Stomach (tissue), 9 donors: Measurements from ENCODE around the gene IL2RG. TPM values are rescaled to one million over a fixed set of nuclear protein-coding genes. Genes with fewer than 3 reads are reported as not detected.

Experiments used
- DNase-seq, 2 donors: peaks; one replicate each; pipeline versions ENCODE4 v3.0.0 to v3.0.0-alpha.2; 2013 to 2019
- H3K27ac ChIP-seq, 5 donors: fragments of 200-600 bp in 4 of 5; sonication (generic) in 4 of 5; one replicate each; pipeline ENCODE4 v1.5.1; 2013 to 2019; ENCODE audit warnings: mild to moderate bottlenecking in 1 of 5, moderate library complexity in 1 of 5
- H3K27me3 ChIP-seq, 3 donors: fragments of 200-600 bp; sonication (generic); one replicate each; pipeline ENCODE4 v1.5.1; 2017 to 2019; ENCODE audit warnings: mixed run types in 1 of 3
- H3K36me3 ChIP-seq, 4 donors: fragments of 200-600 bp; sonication (generic); 1 replicate in 3 of 4; 2 replicates in 1 of 4; pipeline ENCODE4 v1.5.1; 2016 to 2019
- H3K4me1 ChIP-seq, 4 donors: fragments of 200-600 bp; sonication (generic); one replicate each; pipeline ENCODE4 v1.5.1; 2016 to 2019
- H3K4me3 ChIP-seq, 4 donors: fragments of 200-600 bp; sonication (generic) in 3 of 4; one replicate each; pipeline ENCODE4 v1.5.1; 2016 to 2019; ENCODE audit warnings: mild to moderate bottlenecking in 1 of 4
- H3K9me3 ChIP-seq, 4 donors: fragments of 200-600 bp; sonication (generic); one replicate each; pipeline ENCODE4 v1.5.1; 2016 to 2019
- EP300 ChIP-seq: sonication (generic); formaldehyde crosslinking; IDR thresholded peaks from one replicate; pipeline ENCODE4 v1.6.1; 2017; ENCODE audit warnings: antibody characterized with exemption
- POLR2A ChIP-seq, 4 donors: fragments of 450-650 bp; IDR thresholded peaks; one replicate each; pipeline ENCODE4 v1.6.1; 2016; ENCODE audit warnings: antibody characterized with exemption in 4 of 4, control low read depth in 2 of 4, mild to moderate bottlenecking in 1 of 4, moderate library complexity in 1 of 4
- POLR2AphosphoS5 ChIP-seq, 3 donors: sonication (generic); formaldehyde crosslinking; IDR thresholded peaks; one replicate each; pipeline ENCODE4 v1.6.1; 2016; ENCODE audit warnings: antibody characterized with exemption in 3 of 3
- WGBS, 5 donors: extraction: QIAGEN DNeasy Blood & Tissue Kit in 3 of 5; methylation state at CpG; one replicate each; pipeline versions ENCODE4 v1.1.5 to v1.1.7; 2013 to 2018; 5-methylcytosine and 5-hydroxymethylcytosine counted together
- intact Hi-C: fragments of 100-400 bp; cut with DNase I; formaldehyde crosslinking; loops from one replicate; pipeline ENCODE4 v1.15.1; 2023; ENCODE audit warnings: low total_unique reads
- polyA plus RNA-seq, 3 donors: library from polyadenylated mRNA; stranded (reverse); fragments of 200-250 nt; gene quantifications; one replicate each; pipeline ENCODE4 v1.2.3, GENCODE V29; 2013
- total RNA-seq, 5 donors: library from RNA; depleted of rRNA; stranded (reverse); fragments of >200 nt; gene quantifications; one replicate each; pipeline versions ENCODE4 v1.1.0 to v1.2.3, GENCODE V29; 2014 to 2016
- TF ChIP-seq, protein P1 (sequence below), 7 experiments: fragments of 450-650 bp in 4 of 7; fragments of 200-600 bp in 3 of 7; sonication (generic) in 3 of 7; IDR thresholded peaks; one replicate each; pipeline ENCODE4 v1.5.1; 2016 to 2019; ENCODE audit warnings: antibody characterized with exemption in 7 of 7, control low read depth in 2 of 7, mild to moderate bottlenecking in 1 of 7
- donor health status: healthy with polysubstance abuse.
- donor health status: Bipolar disorder and iron deficiency.
- donor health status: healthy.

Gene IL2RG
- total and polyA plus RNA-seq, 8 donors = 0.89 to 11.2 (median 9.0) TPM

DNA sequence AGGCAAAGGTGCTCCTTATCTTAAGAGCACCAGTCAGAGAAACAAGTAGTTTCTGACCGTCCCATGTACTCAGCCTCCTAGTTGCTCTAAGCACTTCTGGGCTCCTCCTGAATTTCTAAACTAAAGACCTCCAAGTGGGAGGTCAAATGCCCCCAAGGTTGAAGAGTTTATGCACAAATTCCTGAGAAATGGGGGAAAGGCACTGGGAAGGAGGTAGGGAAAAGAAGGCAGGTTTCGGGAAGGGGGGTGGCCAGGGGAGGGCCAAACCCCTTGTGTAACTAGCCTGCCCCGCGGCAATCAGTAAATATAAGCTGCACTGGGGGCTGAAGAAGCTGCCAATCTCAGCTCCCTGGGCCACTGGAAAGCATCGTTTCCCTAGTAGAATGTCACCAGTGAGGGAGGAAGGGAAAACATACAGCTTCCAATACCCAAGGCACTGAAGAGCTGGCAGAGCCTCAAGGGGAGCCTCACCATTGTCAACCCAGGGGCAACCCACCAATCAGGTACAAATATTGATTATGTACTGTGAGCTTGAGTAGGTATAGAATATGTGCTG is 12.3 kb downstream of the IL2RG start:
- peaks cover 0 to 7% (median 0%) of the 10 kb centered on the region in 4 donors for H3K36me3 ChIP-seq
- H3K4me1 ChIP-seq = peaks cover 4 to 39% (median 24%) of the 10 kb centered on the region in 4 donors
- no peaks in the 10 kb centered on the region for H3K27me3 ChIP-seq
- WGBS, 5 donors = 35 to 63% (median 43%) methylated on average over 5 of the region's 5 CpGs
- no peaks in the 10 kb centered on the region for H3K9me3 ChIP-seq
- H3K4me3 ChIP-seq = no peak overlapping the region
- intact Hi-C loops = no loop called here
- no peak overlapping the region for H3K27ac ChIP-seq
- peak in 1 of 2 donors; percentile 9 for DNase-seq
- TF ChIP-seq POLR2AphosphoS5 (IDR thresholded peaks at IDR 0.05) (no peak), EP300 (no peak)
- TF ChIP-seq, protein P1, sequence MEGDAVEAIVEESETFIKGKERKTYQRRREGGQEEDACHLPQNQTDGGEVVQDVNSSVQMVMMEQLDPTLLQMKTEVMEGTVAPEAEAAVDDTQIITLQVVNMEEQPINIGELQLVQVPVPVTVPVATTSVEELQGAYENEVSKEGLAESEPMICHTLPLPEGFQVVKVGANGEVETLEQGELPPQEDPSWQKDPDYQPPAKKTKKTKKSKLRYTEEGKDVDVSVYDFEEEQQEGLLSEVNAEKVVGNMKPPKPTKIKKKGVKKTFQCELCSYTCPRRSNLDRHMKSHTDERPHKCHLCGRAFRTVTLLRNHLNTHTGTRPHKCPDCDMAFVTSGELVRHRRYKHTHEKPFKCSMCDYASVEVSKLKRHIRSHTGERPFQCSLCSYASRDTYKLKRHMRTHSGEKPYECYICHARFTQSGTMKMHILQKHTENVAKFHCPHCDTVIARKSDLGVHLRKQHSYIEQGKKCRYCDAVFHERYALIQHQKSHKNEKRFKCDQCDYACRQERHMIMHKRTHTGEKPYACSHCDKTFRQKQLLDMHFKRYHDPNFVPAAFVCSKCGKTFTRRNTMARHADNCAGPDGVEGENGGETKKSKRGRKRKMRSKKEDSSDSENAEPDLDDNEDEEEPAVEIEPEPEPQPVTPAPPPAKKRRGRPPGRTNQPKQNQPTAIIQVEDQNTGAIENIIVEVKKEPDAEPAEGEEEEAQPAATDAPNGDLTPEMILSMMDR (IDR thresholded peaks at IDR 0.05) = no peak

DNA sequence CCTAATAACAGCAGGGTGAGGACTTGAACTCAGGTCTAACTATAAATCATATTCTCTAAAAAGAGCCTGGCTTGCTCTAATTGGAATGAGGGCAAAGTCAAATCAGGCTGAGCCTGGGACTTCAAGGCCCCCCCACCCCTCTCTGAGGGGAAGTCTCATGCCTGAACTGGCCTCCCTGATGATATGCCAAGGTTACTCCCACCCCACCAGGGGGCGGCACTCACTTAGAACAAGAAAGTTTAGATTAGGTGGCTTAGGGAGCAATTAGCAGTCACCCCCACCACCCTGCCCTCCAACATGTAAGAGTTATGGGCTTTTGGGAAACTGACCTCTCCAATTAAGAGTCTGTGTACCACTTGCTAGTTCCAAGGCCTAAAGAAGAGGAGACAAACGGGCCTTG is 13.1 kb downstream of the IL2RG start:
- Histone ChIP-seq H3K36me3 (peaks cover 0 to 7% (median 0%) of the 10 kb centered on the region in 4 donors), H3K27me3 (no peaks in the 10 kb centered on the region), H3K4me3 (no peak overlapping the region), H3K27ac (no peak overlapping the region), H3K4me1 (peaks cover 0 to 32% (median 21%) of the 10 kb centered on the region in 4 donors), H3K9me3 (no peaks in the 10 kb centered on the region)
- TF ChIP-seq POLR2AphosphoS5 (IDR thresholded peaks at IDR 0.05) (no peak), POLR2A (IDR thresholded peaks at IDR 0.05) (no peak), EP300 (no peak)
- TF ChIP-seq, protein P1 (IDR thresholded peaks at IDR 0.05) = peak in 3 of 7 experiments; percentile 29 to 58 (median 36)
- peak; percentile 60 to 78 for DNase-seq
- intact Hi-C loops = no loop called here
- 7 to 25% (median 13%) methylated on average over 2 of the region's 2 CpGs for WGBS, 5 donors

DNA sequence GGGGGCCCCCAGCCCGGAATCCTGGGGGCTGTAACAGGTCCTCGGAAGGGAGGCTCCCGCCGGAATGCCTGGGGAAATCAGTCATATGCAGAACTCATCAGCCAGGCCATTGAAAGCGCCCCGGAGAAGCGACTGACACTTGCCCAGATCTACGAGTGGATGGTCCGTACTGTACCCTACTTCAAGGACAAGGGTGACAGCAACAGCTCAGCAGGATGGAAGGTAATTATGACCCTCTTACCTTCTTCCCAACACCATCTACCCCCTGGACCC is 14.7 kb downstream of the IL2RG start:
- Histone ChIP-seq H3K27ac (peak overlapping the region in 3 of 5 donors; percentile 67 to 85 (median 80)), H3K4me3 (peak overlapping the region; percentile 49 to 59 (median 55)), H3K36me3 (peaks cover 0 to 7% (median 0%) of the 10 kb centered on the region in 4 donors), H3K4me1 (peaks cover 0 to 27% (median 21%) of the 10 kb centered on the region in 4 donors), H3K27me3 (no peaks in the 10 kb centered on the region), H3K9me3 (no peaks in the 10 kb centered on the region)
- intact Hi-C loops = no loop called here
- WGBS, 5 donors = 2 to 33% (median 4%) methylated on average over 5 to 9 of the region's 9 CpGs
- DNase-seq = peak in 1 of 2 donors; percentile 14
- TF ChIP-seq EP300 = no peak
- no peak for TF ChIP-seq POLR2AphosphoS5 (IDR thresholded peaks at IDR 0.05)
- TF ChIP-seq, protein P1 (IDR thresholded peaks at IDR 0.05) = no peak
- no peak for TF ChIP-seq POLR2A (IDR thresholded peaks at IDR 0.05)

DNA sequence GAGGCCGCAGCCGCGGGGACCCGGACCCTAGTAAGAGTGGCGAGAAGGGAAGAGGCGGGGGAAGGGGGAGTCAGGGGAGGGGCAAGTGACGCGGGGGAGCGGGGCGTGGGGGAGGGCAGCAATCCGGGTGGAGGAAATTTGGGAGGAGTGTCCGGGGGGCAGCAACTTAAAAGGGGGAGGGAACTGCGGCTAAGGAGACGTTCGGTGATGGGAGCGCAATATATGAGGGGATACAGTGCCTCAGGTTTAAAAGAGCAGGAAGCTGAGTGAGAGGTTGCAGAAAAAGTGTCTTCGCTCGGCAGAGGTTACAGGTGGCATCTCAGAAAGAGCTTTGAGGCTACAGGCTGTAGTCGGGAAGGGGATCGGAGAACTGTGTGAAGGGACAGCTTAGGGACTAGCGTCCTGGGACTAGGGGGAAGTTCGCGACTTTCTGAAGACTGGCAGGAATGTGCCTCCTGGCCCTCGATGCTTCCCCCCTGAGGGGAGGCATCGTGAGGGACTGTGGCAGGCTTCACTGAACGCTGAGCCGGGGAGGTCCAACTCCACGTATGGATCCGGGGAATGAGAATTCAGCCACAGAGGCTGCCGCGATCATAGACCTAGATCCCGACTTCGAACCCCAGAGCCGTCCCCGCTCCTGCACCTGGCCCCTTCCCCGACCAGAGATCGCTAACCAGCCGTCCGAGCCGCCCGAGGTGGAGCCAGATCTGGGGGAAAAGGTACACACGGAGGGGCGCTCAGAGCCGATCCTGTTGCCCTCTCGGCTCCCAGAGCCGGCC is 15.2 kb downstream of the IL2RG start:
- H3K4me1 ChIP-seq = peaks cover 0 to 27% (median 21%) of the 10 kb centered on the region in 4 donors
- H3K4me3 ChIP-seq = peak overlapping the region; percentile 49 to 59 (median 55)
- peak overlapping the region; percentile 26 to 85 (median 79) for H3K27ac ChIP-seq
- DNase-seq = no peak
- no peaks in the 10 kb centered on the region for H3K27me3 ChIP-seq
- no peak for TF ChIP-seq POLR2AphosphoS5 (IDR thresholded peaks at IDR 0.05)
- no peak for TF ChIP-seq POLR2A (IDR thresholded peaks at IDR 0.05)
- no peak for TF ChIP-seq EP300
- TF ChIP-seq, protein P1 (IDR thresholded peaks at IDR 0.05) = no peak
- WGBS, 5 donors = 1 to 31% (median 9%) methylated on average over 25 to 46 of the region's 46 CpGs
- intact Hi-C loops = no loop called here
- no peaks in the 10 kb centered on the region for H3K9me3 ChIP-seq
- H3K36me3 ChIP-seq = peaks cover 0 to 4% (median 0%) of the 10 kb centered on the region in 4 donors
